ENCODE measurements around the gene TBC1D30. TPM values are rescaled to one million over a fixed set of nuclear protein-coding genes. Genes with fewer than 3 reads are reported as not detected.

Gene TBC1D30
- total RNA-seq, 4 donors from 2014 or later, result 7.0 to 31.3 (median 9.0) TPM

GRCh38 chr12:64781280-64782190, 42.9 kb upstream of the TBC1D30 start:
- Histone ChIP-seq H3K4me1 (peaks cover 0 to 9% of the 10 kb centered on the region in 2 donors), H3K27ac (peak overlapping the region; percentile 60 to 92 (median 79)), H3K27me3 (no peaks in the 10 kb centered on the region), H3K4me3 (replicated peaks in 1 of 3) (peak overlapping the region; percentile 8 to 67 (median 41)), H3K9me3 (no peaks in the 10 kb centered on the region), H3K36me3 (no peaks in the 10 kb centered on the region)
- DNase-seq, result peak; percentile 29 to 34
- WGBS, 2 donors, result 10% methylated on average over 24 to 27 of the region's 39 CpGs
- intact Hi-C loops (cut with DNase I), result no loop called here
- TF ChIP-seq POLR2A (IDR thresholded peaks at IDR 0.05) (no peak), CTCF (IDR thresholded peaks at IDR 0.05) (no peak)

DNA sequence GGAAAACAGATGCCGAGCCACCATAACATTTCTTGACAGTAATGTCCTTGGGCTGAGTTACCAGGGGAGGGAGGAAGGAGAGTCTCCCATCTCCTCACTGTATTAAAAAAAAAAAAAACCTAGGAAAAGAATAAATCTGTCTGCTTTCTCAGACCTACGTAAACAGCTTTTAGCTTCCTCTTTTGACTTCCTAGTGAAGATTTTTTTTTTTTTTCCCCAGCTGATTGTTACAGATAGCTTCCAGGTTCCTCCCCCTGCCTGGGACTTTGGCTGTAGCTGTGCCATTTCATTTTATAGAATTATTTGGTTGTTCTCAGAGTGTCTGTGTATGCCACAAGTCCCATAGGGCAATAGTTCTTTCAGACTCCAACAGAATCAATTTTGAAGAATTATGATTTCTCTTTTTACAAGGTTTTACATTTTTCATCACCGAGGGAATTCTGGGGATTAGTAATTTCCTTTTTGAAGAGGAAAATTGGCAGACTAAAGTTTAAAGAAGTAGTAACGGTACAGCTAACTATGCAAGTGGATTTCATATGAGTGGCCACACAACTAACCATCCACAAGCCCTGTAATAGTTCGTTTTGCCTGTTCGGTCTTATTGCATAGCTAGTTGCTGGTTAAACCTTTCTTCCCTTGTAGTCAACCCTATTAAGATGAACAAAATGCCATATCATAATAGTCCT, 42.1 kb upstream of the TBC1D30 start:
- Histone ChIP-seq H3K36me3 (no peaks in the 10 kb centered on the region), H3K9me3 (no peaks in the 10 kb centered on the region), H3K27ac (no peak overlapping the region), H3K4me1 (peaks cover 0 to 9% of the 10 kb centered on the region in 2 donors), H3K27me3 (no peaks in the 10 kb centered on the region), H3K4me3 (replicated peaks in 1 of 3) (no peak overlapping the region)
- no peak for DNase-seq
- intact Hi-C loops (cut with DNase I), result no loop called here
- WGBS, 2 donors, result 65 to 70% methylated on average over 6 of the region's 6 CpGs
- TF ChIP-seq POLR2A (IDR thresholded peaks at IDR 0.05) (no peak), CTCF (IDR thresholded peaks at IDR 0.05) (no peak)

- Histone ChIP-seq H3K27ac (no peak overlapping the region), H3K27me3 (no peaks in the 10 kb centered on the region), H3K4me1 (peaks cover 0 to 4% of the 10 kb centered on the region in 2 donors), H3K9me3 (no peaks in the 10 kb centered on the region), H3K36me3 (no peaks in the 10 kb centered on the region), H3K4me3 (replicated peaks in 1 of 3) (no peak overlapping the region)
- no peak for DNase-seq
- no peak for TF ChIP-seq POLR2A (IDR thresholded peaks at IDR 0.05)
- TF ChIP-seq CTCF (IDR thresholded peaks at IDR 0.05), result no peak
- WGBS, 2 donors, result 97% methylated on average over 6 of the region's 6 CpGs
- intact Hi-C loops (cut with DNase I), result no loop called here
These were observed 38.6 kb upstream of the TBC1D30 start for GRCh38 chr12:64785838-64786237.

- intact Hi-C loops (cut with DNase I), result no loop called here
- H3K27me3 ChIP-seq, result no peaks in the 10 kb centered on the region
- WGBS, 2 donors, result 71 to 78% methylated on average over 1 of the region's 1 CpG
- no peak overlapping the region for H3K27ac ChIP-seq
- no peaks in the 10 kb centered on the region for H3K9me3 ChIP-seq
- no peaks in the 10 kb centered on the region for H3K36me3 ChIP-seq
- DNase-seq, result no peak
- H3K4me1 ChIP-seq, result no peaks in the 10 kb centered on the region
- no peak for TF ChIP-seq POLR2A (IDR thresholded peaks at IDR 0.05)
- no peak for TF ChIP-seq CTCF (IDR thresholded peaks at IDR 0.05)
- H3K4me3 ChIP-seq (replicated peaks in 1 of 3), result no peak overlapping the region
These were observed 34.3 kb upstream of the TBC1D30 start for GRCh38 chr12:64790166-64790565.

DNA sequence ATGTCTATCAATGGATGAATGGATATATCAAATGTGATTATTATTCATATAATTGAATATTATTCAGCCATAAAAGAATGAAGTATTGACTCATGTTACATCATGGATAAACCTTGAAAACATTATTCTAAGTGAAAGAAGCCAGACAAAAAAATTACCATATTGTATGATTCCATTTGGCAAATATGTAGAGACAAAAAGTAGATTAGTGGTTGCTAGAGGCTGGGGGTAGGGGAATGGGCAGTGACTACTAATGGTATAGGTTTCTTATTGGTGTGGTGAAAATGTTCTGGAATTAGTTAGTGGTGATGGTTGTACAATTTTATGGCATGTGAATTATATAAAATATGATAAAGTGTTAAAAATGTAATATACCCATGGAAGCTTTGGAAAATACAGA, 33.4 kb upstream of the TBC1D30 start:
- DNase-seq, result no peak
- H3K27me3 ChIP-seq, result no peaks in the 10 kb centered on the region
- H3K9me3 ChIP-seq, result no peaks in the 10 kb centered on the region
- no peak overlapping the region for H3K27ac ChIP-seq
- H3K36me3 ChIP-seq, result no peaks in the 10 kb centered on the region
- peaks cover 0 to 6% of the 10 kb centered on the region in 2 donors for H3K4me1 ChIP-seq
- no peak for TF ChIP-seq POLR2A (IDR thresholded peaks at IDR 0.05)
- TF ChIP-seq CTCF (IDR thresholded peaks at IDR 0.05), result no peak
- H3K4me3 ChIP-seq (replicated peaks in 1 of 3), result no peak overlapping the region
- intact Hi-C loops (cut with DNase I), result no loop called here
